ENCODE data around the gene PLCZ1. TPM values are rescaled to one million over a fixed set of nuclear protein-coding genes. Genes with fewer than 3 reads are reported as not detected.

PLCZ1 gene
- total RNA-seq, 2 donors from 2014 or later = not detected

DNA sequence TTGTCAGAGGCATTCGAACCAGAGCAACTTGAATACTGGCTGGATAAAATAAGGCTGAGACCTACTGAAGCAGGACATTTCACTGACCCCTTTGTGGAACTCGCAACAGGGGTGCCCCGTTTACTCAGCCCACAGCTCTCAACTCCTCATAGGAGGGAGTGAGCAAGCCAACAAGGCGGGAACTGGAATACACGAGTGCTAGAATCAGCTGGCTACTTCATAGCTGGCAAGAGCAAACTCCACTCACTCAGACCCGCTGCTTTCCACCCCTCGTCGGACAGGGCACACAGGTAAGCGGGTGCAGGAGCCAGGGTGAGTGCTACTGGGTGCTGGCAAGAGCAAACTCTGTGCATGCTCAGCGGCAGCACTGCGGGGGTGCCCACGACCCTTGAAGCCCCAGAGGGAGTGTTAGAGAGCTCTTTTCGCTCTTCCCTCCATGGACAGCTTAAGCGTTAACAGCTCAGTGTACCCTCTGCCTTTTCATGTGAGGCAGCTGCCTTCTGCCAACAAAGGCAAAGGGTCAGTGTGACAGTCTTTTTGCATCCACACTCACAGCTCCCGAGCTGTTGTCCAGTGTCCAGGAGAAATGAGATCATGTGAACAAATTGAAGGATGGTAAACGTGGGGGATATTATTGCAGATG is 15.8 kb upstream of the PLCZ1 start:
- Histone ChIP-seq H3K27me3 (no peaks in the 10 kb centered on the region), H3K4me1 (peaks cover 0 to 30% of the 10 kb centered on the region in 2 donors), H3K9me3 (no peaks in the 10 kb centered on the region), H3K4me3 (peak overlapping the region; percentile 23 to 34), H3K36me3 (no peaks in the 10 kb centered on the region), H3K27ac (peak overlapping the region; percentile 78 to 89)
- no peak for DNase-seq (ENCODE audit: low spot score)
- TF ChIP-seq, protein P1, sequence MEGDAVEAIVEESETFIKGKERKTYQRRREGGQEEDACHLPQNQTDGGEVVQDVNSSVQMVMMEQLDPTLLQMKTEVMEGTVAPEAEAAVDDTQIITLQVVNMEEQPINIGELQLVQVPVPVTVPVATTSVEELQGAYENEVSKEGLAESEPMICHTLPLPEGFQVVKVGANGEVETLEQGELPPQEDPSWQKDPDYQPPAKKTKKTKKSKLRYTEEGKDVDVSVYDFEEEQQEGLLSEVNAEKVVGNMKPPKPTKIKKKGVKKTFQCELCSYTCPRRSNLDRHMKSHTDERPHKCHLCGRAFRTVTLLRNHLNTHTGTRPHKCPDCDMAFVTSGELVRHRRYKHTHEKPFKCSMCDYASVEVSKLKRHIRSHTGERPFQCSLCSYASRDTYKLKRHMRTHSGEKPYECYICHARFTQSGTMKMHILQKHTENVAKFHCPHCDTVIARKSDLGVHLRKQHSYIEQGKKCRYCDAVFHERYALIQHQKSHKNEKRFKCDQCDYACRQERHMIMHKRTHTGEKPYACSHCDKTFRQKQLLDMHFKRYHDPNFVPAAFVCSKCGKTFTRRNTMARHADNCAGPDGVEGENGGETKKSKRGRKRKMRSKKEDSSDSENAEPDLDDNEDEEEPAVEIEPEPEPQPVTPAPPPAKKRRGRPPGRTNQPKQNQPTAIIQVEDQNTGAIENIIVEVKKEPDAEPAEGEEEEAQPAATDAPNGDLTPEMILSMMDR (IDR thresholded peaks at IDR 0.05) = no peak

DNA sequence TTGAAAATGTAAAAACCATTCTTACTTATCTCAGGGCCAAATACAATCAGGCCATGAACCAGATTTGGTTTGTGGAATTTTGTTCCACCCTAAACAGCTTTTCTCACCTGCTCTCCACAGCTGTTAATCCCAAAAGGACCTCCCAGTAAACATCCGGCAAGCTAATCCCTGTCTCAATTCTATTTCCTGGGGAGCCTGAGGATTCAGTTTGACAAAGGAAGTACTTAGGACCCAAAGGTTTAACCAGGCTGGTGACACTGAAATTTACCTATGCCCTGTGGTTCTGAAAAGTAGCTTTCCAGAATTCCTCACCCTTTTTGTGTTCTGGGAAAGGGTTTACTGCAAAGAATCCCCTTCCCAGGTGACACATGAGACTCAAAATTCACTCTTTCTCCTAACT is 15.1 kb upstream of the PLCZ1 start:
- no peaks in the 10 kb centered on the region for H3K9me3 ChIP-seq
- peak overlapping the region; percentile 78 to 89 for H3K27ac ChIP-seq
- no peaks in the 10 kb centered on the region for H3K27me3 ChIP-seq
- H3K4me1 ChIP-seq = peaks cover 0 to 35% of the 10 kb centered on the region in 2 donors
- peak overlapping the region in 1 of 2 donors; percentile 34 for H3K4me3 ChIP-seq
- H3K36me3 ChIP-seq = no peaks in the 10 kb centered on the region
- TF ChIP-seq, protein P1 (IDR thresholded peaks at IDR 0.05) = no peak
- DNase-seq (ENCODE audit: low spot score) = no peak

DNA sequence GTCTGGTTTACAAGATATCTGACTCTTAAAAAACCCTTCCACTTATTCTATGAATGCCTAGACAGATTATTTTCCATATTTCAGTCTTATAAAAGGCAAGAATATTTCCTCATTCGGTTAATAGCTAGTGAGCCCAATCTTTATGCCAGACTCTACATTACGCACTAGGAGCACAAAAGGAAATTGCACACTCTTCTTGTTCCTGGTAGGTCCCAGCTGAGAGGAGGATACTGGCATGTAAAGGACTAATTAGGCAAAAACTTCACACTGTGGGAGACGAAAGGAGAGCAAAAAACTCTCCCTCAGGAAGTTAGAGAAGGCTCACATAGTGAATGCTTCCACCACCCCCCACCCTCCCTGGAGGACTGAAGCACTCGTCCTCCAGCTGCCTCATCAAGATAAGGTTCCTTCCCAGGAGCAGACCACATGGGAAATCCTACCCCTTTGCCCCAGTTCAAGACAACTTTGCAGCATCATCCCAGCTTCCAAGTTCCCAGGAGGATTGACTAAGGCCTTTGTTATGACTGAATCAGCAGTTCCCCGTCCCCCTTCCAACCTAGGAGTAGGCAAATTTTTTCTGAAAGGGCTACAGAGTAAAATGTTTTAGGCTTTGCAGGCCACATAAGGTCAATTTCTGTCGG is 14.6 kb upstream of the PLCZ1 start:
- H3K4me1 ChIP-seq = peaks cover 0 to 41% of the 10 kb centered on the region in 2 donors
- H3K9me3 ChIP-seq = no peaks in the 10 kb centered on the region
- TF ChIP-seq, protein P1 (IDR thresholded peaks at IDR 0.05) = no peak
- DNase-seq (ENCODE audit: low spot score) = no peak
- no peaks in the 10 kb centered on the region for H3K36me3 ChIP-seq
- H3K4me3 ChIP-seq = no peak overlapping the region
- no peaks in the 10 kb centered on the region for H3K27me3 ChIP-seq
- peak overlapping the region; percentile 78 to 89 for H3K27ac ChIP-seq

DNA sequence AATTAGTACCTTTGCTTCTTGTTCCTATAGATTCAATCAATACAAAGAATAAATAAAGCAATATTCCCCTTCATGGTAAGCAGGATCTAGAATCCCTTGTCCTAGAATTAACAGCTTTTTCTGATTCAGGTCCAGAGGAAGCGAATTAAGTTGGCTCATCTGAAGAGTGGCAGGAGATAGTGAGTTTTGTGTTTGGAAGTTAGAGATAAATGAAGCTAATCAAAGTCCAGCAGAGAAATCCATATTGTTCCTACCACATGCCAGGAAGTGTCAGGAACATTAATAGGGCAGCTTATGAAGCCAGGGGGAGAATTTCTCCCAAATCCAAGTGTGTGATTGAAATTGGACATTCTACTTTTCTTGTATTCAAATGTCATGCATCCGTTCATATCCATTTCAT is 14.1 kb upstream of the PLCZ1 start:
- DNase-seq (ENCODE audit: low spot score) = no peak
- no peaks in the 10 kb centered on the region for H3K27me3 ChIP-seq
- peaks cover 0 to 46% of the 10 kb centered on the region in 2 donors for H3K4me1 ChIP-seq
- peak overlapping the region in 1 of 2 donors; percentile 89 for H3K27ac ChIP-seq
- H3K4me3 ChIP-seq = no peak overlapping the region
- no peaks in the 10 kb centered on the region for H3K9me3 ChIP-seq
- no peaks in the 10 kb centered on the region for H3K36me3 ChIP-seq
- TF ChIP-seq, protein P1 (IDR thresholded peaks at IDR 0.05) = no peak

DNA sequence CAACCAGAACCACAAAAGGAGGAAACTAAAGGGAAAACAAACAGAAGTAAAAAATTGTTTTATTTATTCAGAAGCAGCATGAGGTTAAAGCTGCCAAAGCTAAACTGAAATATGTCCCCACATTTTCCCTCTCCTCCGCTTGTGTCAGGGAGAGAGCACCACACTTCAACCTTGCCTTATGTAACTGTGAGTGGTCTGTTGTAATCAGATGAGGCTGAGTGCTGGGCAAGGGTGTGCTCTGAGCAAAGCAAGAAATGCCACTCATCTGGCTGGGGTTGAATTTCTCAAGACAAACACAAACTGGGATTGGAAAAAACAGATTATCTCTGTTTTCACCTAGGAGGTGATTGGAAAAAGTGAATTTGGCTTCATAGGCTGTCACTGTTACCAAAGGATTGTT is 12.3 kb upstream of the PLCZ1 start:
- no peaks in the 10 kb centered on the region for H3K27me3 ChIP-seq
- H3K36me3 ChIP-seq = no peaks in the 10 kb centered on the region
- peak overlapping the region; percentile 32 to 89 for H3K27ac ChIP-seq
- H3K4me3 ChIP-seq = no peak overlapping the region
- H3K9me3 ChIP-seq = no peaks in the 10 kb centered on the region
- DNase-seq (ENCODE audit: low spot score) = no peak
- H3K4me1 ChIP-seq = peaks cover 0 to 46% of the 10 kb centered on the region in 2 donors
- TF ChIP-seq, protein P1 (IDR thresholded peaks at IDR 0.05) = no peak
